SK-N-SH (cell line): Measurements from ENCODE around the gene ROBO1. TPM values are rescaled to one million over a fixed set of nuclear protein-coding genes. Genes with fewer than 3 reads are reported as not detected.

ENCODE experiments used
- CTCF ChIA-PET: fragments of 300-600, 350-600 bp; formaldehyde crosslinking; extraction: SDS; loops from one replicate; lab custom pipeline; 2021; lab: Yijun Ruan, JAX
- POLR2A ChIA-PET: fragments of 350-600 bp; sonication (Branson Sonifier 250); formaldehyde crosslinking; extraction: SDS; loops from one replicate; lab custom pipeline; 2020; ENCODE audit warnings: antibody characterized with exemption, inconsistent platforms; lab: Yijun Ruan, JAX
- DNase-seq: peaks from one replicate; pipeline ENCODE4 v3.0.0; 2012
- H2AFZ ChIP-seq: fragments of 200-600 bp; sonication (generic); 2 replicates; pipeline ENCODE4 v1.8.1; 2016; ENCODE audit warnings: antibody characterized with exemption, mild to moderate bottlenecking, low read depth
- H3F3A ChIP-seq: fragments of 200-600 bp; sonication (generic); replicated peaks from 2 replicates; pipeline ENCODE3; 2016; ENCODE audit warnings: antibody characterized with exemption, mild to moderate bottlenecking; ENCODE audit not compliant: insufficient read depth
- H3K27ac ChIP-seq, 2 experiments: fragments of 200-500 bp in 1 of 2; fragments of 200-600 bp in 1 of 2; sonication (Bioruptor generic) in 1 of 2; sonication (generic), shearing (Covaris generic) in 1 of 2; 2 replicates each; pipeline versions ENCODE4 v1.5.1 to v1.6.1; 2014 to 2016; ENCODE audit warnings: low read depth in 2 of 2, inconsistent platforms in 1 of 2, low read length in 1 of 2, mild to moderate bottlenecking in 1 of 2, mixed read lengths in 1 of 2
- H3K27me3 ChIP-seq: fragments of 200-600 bp; sonication (generic), shearing (Covaris generic); 2 replicates; pipeline ENCODE4 v1.6.1; 2016; ENCODE audit warnings: mixed run types; ENCODE audit not compliant: insufficient read depth
- H3K36me3 ChIP-seq, 2 experiments: fragments of 200-500 bp in 1 of 2; fragments of 200-600 bp in 1 of 2; sonication (Bioruptor generic) in 1 of 2; sonication (generic) in 1 of 2; replicated peaks in 1 of 2; 2 replicates each; pipeline versions ENCODE3 to v1.5.1; 2014 to 2016; ENCODE audit warnings: low read length in 1 of 2, mild to moderate bottlenecking in 1 of 2; ENCODE audit not compliant: insufficient read depth in 2 of 2, control insufficient read depth in 1 of 2
- H3K4me1 ChIP-seq, 2 experiments: fragments of 200-500 bp in 1 of 2; fragments of 200-600 bp in 1 of 2; sonication (Bioruptor generic) in 1 of 2; sonication (generic), shearing (Covaris generic) in 1 of 2; 2 replicates each; pipeline versions ENCODE4 v1.5.1 to v1.6.1; 2014 to 2016; ENCODE audit warnings: low read depth in 1 of 2, low read length in 1 of 2, mixed run types in 1 of 2; ENCODE audit not compliant: insufficient read depth in 2 of 2, control insufficient read depth in 1 of 2
- H3K4me2 ChIP-seq: fragments of 200-600 bp; sonication (generic), shearing (Covaris generic); 2 replicates; pipeline ENCODE4 v1.6.1; 2017; ENCODE audit warnings: mixed run types
- H3K4me3 ChIP-seq, 2 experiments: fragments of 200-500 bp in 1 of 2; fragments of 200-600 bp in 1 of 2; sonication (Bioruptor generic) in 1 of 2; sonication (generic), shearing (Covaris generic) in 1 of 2; 2 replicates each; pipeline versions ENCODE4 v1.5.1 to v1.8.1; 2014 to 2016; ENCODE audit warnings: low read depth in 2 of 2, inconsistent platforms in 1 of 2, low read length in 1 of 2, mild to moderate bottlenecking in 1 of 2, mixed read lengths in 1 of 2, moderate library complexity in 1 of 2
- H3K79me2 ChIP-seq: fragments of 200-600 bp; sonication (generic); 2 replicates; pipeline ENCODE4 v1.8.1; 2017; ENCODE audit warnings: mild to moderate bottlenecking; ENCODE audit not compliant: insufficient read depth
- H3K9ac ChIP-seq: fragments of 200-600 bp; sonication (generic); 2 replicates; pipeline ENCODE4 v1.6.1; 2017; ENCODE audit warnings: mixed run types
- H3K9me2 ChIP-seq: fragments of 200-600 bp; sonication (generic); 2 replicates; pipeline ENCODE4 v1.6.1; 2017; ENCODE audit warnings: mixed run types
- H3K9me3 ChIP-seq: fragments of 200-600 bp; sonication (generic); 2 replicates; pipeline ENCODE4 v1.6.1; 2017; ENCODE audit warnings: mixed run types, mild to moderate bottlenecking, moderate library complexity
- H4K20me1 ChIP-seq: fragments of 200-600 bp; sonication (generic); 2 replicates; pipeline ENCODE4 v1.6.1; 2017; ENCODE audit warnings: mild to moderate bottlenecking, mixed run types; ENCODE audit not compliant: insufficient read depth
- CHD2 ChIP-seq: fragments of 150-350 bp; IDR thresholded peaks from 2 replicates; pipeline ENCODE4 v1.6.1; 2018; ENCODE audit warnings: low read length; ENCODE audit not compliant: partially characterized antibody
- ELF1 ChIP-seq: IDR thresholded peaks from 2 replicates; pipeline ENCODE4 v1.4.0; 2012
- EP300 ChIP-seq, 2 experiments: IDR thresholded peaks; 2 replicates each; pipeline versions ENCODE4 v1.4.0 to v1.6.1; 2012; ENCODE audit warnings: borderline replicate concordance in 1 of 2, low read depth in 1 of 2, low read length in 1 of 2
- EZH2phosphoT487 ChIP-seq: fragments of 200-600 bp; sonication (generic); IDR thresholded peaks from 2 replicates; pipeline ENCODE4 v1.6.1; 2017; ENCODE audit warnings: low read depth, mixed run types, mild to moderate bottlenecking, antibody characterized with exemption, moderate library complexity, borderline replicate concordance
- FOSL2 ChIP-seq: IDR thresholded peaks from 2 replicates; pipeline ENCODE4 v1.4.0; 2012; ENCODE audit warnings: low read depth, mild to moderate bottlenecking, moderate library complexity, borderline replicate concordance
- FOXM1 ChIP-seq: IDR thresholded peaks from 2 replicates; pipeline ENCODE4 v1.4.0; 2012; ENCODE audit warnings: low read depth, mild to moderate bottlenecking
- GABPA ChIP-seq: IDR thresholded peaks from 2 replicates; pipeline ENCODE4 v1.4.0; 2012; ENCODE audit warnings: low read depth, mild to moderate bottlenecking
- JUND ChIP-seq: IDR thresholded peaks from 2 replicates; pipeline ENCODE4 v1.4.0; 2012
- MAX ChIP-seq: IDR thresholded peaks from 2 replicates; pipeline ENCODE4 v1.4.0; 2012; ENCODE audit warnings: low read depth
- MEF2A ChIP-seq: IDR thresholded peaks from 2 replicates; pipeline ENCODE4 v1.4.0; 2012; ENCODE audit warnings: low read depth, borderline replicate concordance
- MXI1 ChIP-seq: IDR thresholded peaks from 2 replicates; pipeline ENCODE4 v1.6.1; 2012; ENCODE audit warnings: mild to moderate bottlenecking, low read depth, low read length, improper control_type of control experiment
- NFIC ChIP-seq: IDR thresholded peaks from 2 replicates; pipeline ENCODE4 v1.4.0; 2012; ENCODE audit warnings: borderline replicate concordance
- POLR2AphosphoS5 ChIP-seq: IDR thresholded peaks from 2 replicates; pipeline ENCODE4 v1.6.1; 2012; ENCODE audit warnings: low read depth, low read length
- RXRA ChIP-seq: IDR thresholded peaks from 2 replicates; pipeline ENCODE4 v1.4.0; 2012; ENCODE audit warnings: low read depth, mild to moderate bottlenecking, borderline replicate concordance
- SMC3 ChIP-seq: IDR thresholded peaks from 2 replicates; pipeline ENCODE4 v1.6.1; 2012; ENCODE audit warnings: low read depth, low read length, improper control_type of control experiment
- TEAD4 ChIP-seq: IDR thresholded peaks from 2 replicates; pipeline ENCODE4 v1.4.0; 2012; ENCODE audit warnings: mild to moderate bottlenecking, borderline replicate concordance; ENCODE audit not compliant: insufficient read depth
- USF1 ChIP-seq: IDR thresholded peaks from 2 replicates; pipeline ENCODE4 v1.4.0; 2012; ENCODE audit warnings: low read depth, borderline replicate concordance
- USF2 ChIP-seq: fragments of 150-350 bp; IDR thresholded peaks from 2 replicates; pipeline ENCODE4 v1.6.1; 2017; ENCODE audit warnings: antibody characterized with exemption, low read length, low read depth, borderline replicate concordance
- YY1 ChIP-seq: IDR thresholded peaks from 2 replicates; pipeline ENCODE4 v1.4.0; 2012; ENCODE audit warnings: low read depth, mild to moderate bottlenecking
- WGBS: methylation state at CpG from one replicate; pipeline ENCODE4 v1.1.6; 2017; ENCODE audit warnings: low lambda C conversion rate; 5-methylcytosine and 5-hydroxymethylcytosine counted together
- polyA plus RNA-seq, 3 experiments: library from polyadenylated mRNA; depleted of rRNA; stranded (reverse); fragments of >200 nt; gene quantifications; 2 replicates each; pipeline ENCODE4 v1.2.3, GENCODE V29; 2012
- TF ChIP-seq, protein P1 (sequence below): IDR thresholded peaks from 2 replicates; pipeline ENCODE4 v1.6.1; 2012; ENCODE audit warnings: mild to moderate bottlenecking, low read depth, low read length, moderate library complexity
- TF ChIP-seq, protein P2 (sequence below): fragments of 200-600 bp; sonication (generic); IDR thresholded peaks from 2 replicates; pipeline ENCODE4 v1.6.1; 2017; ENCODE audit warnings: antibody characterized with exemption, mild to moderate bottlenecking, moderate library complexity

ROBO1 gene
- polyA plus RNA-seq, 1 of the 3 experiments (the other 2 are of a cell fraction) = 22.7 TPM

DNA sequence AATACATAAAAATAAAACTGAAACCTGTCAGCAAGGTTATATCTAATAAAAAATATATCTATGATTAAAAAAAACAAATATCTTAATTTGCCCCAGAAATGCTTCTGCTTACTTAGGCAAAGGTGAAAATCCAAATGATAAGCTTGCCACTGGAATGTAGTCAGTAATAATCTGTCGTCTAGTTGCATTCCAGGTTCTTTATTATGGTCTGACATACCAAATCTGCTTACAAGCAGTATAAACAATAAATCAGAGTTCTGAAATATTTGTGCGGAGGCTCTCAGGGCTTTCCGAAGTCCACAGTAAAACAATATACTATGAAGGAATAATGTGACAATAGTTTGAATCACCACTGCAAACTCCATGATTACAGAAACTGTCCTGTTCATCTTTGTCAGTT is 1133.5 kb downstream of the ROBO1 start:
- H3K9ac ChIP-seq = no peak overlapping the region
- CTCF ChIA-PET = interaction anchor here (2.3 kb wide), 1 partner anchor 11 kb away, joined by 9 read pairs; no protein-coding TSS in a partner anchor
- H3K4me3 ChIP-seq = no peak overlapping the region
- peaks cover 16 to 17% of the 10 kb centered on the region in 2 experiments for H3K36me3 ChIP-seq
- no peaks in the 10 kb centered on the region for H3K27me3 ChIP-seq
- no peak overlapping the region for H3K27ac ChIP-seq
- H2AFZ ChIP-seq = no peak overlapping the region
- peaks cover 4% of the 10 kb centered on the region for H3F3A ChIP-seq
- H3K9me3 ChIP-seq = no peaks in the 10 kb centered on the region
- 87% methylated on average over 3 of the region's 3 CpGs for WGBS
- no peaks in the 10 kb centered on the region for H3K79me2 ChIP-seq
- no peaks in the 10 kb centered on the region for H3K9me2 ChIP-seq
- no peak for TF ChIP-seq JUND
- TF ChIP-seq MXI1 = no peak
- TF ChIP-seq ELF1 = no peak
- TF ChIP-seq GABPA = no peak
- no peak for TF ChIP-seq FOXM1
- no peak for TF ChIP-seq POLR2AphosphoS5
- no peak for TF ChIP-seq NFIC
- TF ChIP-seq RXRA = no peak
- no peak for TF ChIP-seq CHD2
- TF ChIP-seq EP300 (IDR thresholded peaks at IDR 0.05; ENCODE audit: borderline replicate concordance in 1 of 2, low read depth in 1 of 2, low read length in 1 of 2) = no peak
- no peak for TF ChIP-seq SMC3
- TF ChIP-seq, protein P1, sequence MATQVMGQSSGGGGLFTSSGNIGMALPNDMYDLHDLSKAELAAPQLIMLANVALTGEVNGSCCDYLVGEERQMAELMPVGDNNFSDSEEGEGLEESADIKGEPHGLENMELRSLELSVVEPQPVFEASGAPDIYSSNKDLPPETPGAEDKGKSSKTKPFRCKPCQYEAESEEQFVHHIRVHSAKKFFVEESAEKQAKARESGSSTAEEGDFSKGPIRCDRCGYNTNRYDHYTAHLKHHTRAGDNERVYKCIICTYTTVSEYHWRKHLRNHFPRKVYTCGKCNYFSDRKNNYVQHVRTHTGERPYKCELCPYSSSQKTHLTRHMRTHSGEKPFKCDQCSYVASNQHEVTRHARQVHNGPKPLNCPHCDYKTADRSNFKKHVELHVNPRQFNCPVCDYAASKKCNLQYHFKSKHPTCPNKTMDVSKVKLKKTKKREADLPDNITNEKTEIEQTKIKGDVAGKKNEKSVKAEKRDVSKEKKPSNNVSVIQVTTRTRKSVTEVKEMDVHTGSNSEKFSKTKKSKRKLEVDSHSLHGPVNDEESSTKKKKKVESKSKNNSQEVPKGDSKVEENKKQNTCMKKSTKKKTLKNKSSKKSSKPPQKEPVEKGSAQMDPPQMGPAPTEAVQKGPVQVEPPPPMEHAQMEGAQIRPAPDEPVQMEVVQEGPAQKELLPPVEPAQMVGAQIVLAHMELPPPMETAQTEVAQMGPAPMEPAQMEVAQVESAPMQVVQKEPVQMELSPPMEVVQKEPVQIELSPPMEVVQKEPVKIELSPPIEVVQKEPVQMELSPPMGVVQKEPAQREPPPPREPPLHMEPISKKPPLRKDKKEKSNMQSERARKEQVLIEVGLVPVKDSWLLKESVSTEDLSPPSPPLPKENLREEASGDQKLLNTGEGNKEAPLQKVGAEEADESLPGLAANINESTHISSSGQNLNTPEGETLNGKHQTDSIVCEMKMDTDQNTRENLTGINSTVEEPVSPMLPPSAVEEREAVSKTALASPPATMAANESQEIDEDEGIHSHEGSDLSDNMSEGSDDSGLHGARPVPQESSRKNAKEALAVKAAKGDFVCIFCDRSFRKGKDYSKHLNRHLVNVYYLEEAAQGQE = no peak
- POLR2A ChIA-PET = no interaction called here
- H3K4me2 ChIP-seq = no peak overlapping the region
- DNase-seq = no peak
- no peaks in the 10 kb centered on the region for H4K20me1 ChIP-seq
- no peaks in the 10 kb centered on the region for H3K4me1 ChIP-seq

- no peak for DNase-seq
- Histone ChIP-seq H3K27ac (no peak overlapping the region), H3K4me3 (no peak overlapping the region), H3K4me2 (no peak overlapping the region), H2AFZ (no peak overlapping the region), H3F3A (peaks cover 4% of the 10 kb centered on the region), H3K27me3 (no peaks in the 10 kb centered on the region), H3K9ac (no peak overlapping the region), H4K20me1 (no peaks in the 10 kb centered on the region), H3K9me2 (no peaks in the 10 kb centered on the region), H3K4me1 (no peaks in the 10 kb centered on the region), H3K79me2 (no peaks in the 10 kb centered on the region), H3K36me3 (peaks cover 16 to 19% of the 10 kb centered on the region in 2 experiments), H3K9me3 (no peaks in the 10 kb centered on the region)
- CTCF ChIA-PET = interaction anchor here (2.3 kb wide), 1 partner anchor 12 kb away, joined by 9 read pairs; no protein-coding TSS in a partner anchor
- WGBS = 61% methylated on average over 4 of the region's 4 CpGs
- POLR2A ChIA-PET = no interaction called here
- TF ChIP-seq MAX = no peak
- TF ChIP-seq SMC3 = no peak
- no peak for TF ChIP-seq EZH2phosphoT487
- no peak for TF ChIP-seq MEF2A
- TF ChIP-seq USF2 = no peak
- no peak for TF ChIP-seq CHD2
- TF ChIP-seq USF1 = no peak
- no peak for TF ChIP-seq FOSL2
- TF ChIP-seq TEAD4 = no peak
- no peak for TF ChIP-seq GABPA
- no peak for TF ChIP-seq POLR2AphosphoS5
- TF ChIP-seq RXRA = no peak
- no peak for TF ChIP-seq YY1
- TF ChIP-seq, protein P2, sequence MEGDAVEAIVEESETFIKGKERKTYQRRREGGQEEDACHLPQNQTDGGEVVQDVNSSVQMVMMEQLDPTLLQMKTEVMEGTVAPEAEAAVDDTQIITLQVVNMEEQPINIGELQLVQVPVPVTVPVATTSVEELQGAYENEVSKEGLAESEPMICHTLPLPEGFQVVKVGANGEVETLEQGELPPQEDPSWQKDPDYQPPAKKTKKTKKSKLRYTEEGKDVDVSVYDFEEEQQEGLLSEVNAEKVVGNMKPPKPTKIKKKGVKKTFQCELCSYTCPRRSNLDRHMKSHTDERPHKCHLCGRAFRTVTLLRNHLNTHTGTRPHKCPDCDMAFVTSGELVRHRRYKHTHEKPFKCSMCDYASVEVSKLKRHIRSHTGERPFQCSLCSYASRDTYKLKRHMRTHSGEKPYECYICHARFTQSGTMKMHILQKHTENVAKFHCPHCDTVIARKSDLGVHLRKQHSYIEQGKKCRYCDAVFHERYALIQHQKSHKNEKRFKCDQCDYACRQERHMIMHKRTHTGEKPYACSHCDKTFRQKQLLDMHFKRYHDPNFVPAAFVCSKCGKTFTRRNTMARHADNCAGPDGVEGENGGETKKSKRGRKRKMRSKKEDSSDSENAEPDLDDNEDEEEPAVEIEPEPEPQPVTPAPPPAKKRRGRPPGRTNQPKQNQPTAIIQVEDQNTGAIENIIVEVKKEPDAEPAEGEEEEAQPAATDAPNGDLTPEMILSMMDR = no peak
Observed at GRCh38 chr3:78633626-78634025, 1134.2 kb downstream of the ROBO1 start.
